Body of pancreas (tissue), 4 donors: Measurements from ENCODE around the gene PPFIA4.

ENCODE experiments used
- CTCF ChIP-seq, 7 experiments: fragments of 450-650 bp in 4 of 7; fragments of 200-600 bp in 3 of 7; sonication (generic) in 3 of 7; IDR thresholded peaks; one replicate each; pipeline ENCODE4 v1.5.1; 2016 to 2019; ENCODE audit warnings: antibody characterized with exemption in 7 of 7
- POLR2A ChIP-seq, 3 donors: fragments of 450-650 bp; IDR thresholded peaks; one replicate each; pipeline ENCODE4 v1.6.1; 2016; ENCODE audit warnings: antibody characterized with exemption in 3 of 3, mild to moderate bottlenecking in 2 of 3

GRCh38 chr1:202998836-202999750 is 27.2 kb upstream of the PPFIA4 start:
- TF ChIP-seq CTCF (IDR thresholded peaks at IDR 0.05) (peak; percentile 58 to 78 (median 76)), POLR2A (IDR thresholded peaks at IDR 0.05) (no peak)
